ENCODE measurements around the gene NHERF1.

Gene NHERF1

DNA sequence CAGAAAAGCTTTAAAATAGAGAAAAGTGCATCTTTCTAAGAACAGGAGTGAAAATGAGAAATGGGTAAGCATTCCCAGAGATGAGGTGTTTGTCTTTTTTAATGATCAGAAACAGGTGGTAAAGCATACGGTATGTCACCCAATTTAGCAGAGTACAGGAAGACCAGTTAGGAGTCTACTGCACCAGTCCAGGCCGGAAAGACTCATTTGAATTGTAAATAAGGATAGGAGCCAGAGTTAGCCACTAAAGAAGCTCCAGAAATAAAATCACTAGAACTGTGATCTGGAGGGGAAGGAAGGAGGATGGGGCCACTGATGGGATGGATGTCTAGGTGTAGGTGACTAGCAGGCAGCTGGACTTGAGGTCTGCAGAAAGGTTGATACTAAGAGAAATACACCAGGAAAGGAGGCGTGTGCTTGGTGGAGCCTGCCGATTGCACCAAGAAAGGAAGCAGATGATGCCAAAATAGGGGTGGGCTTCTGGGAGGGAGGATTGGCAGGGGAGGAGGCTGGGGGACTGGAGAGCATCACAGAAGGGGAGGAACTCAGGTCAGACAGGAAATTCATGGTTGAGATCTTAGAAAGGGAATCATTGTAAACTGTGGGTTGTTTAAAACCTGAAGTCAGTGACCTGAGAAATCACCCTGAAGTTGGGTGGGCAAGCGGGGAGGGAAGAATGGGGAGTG is 35.8 kb downstream of the NHERF1 start:
- DNase-seq (ENCODE audit: low read depth in 2 of 2): no peak

DNA sequence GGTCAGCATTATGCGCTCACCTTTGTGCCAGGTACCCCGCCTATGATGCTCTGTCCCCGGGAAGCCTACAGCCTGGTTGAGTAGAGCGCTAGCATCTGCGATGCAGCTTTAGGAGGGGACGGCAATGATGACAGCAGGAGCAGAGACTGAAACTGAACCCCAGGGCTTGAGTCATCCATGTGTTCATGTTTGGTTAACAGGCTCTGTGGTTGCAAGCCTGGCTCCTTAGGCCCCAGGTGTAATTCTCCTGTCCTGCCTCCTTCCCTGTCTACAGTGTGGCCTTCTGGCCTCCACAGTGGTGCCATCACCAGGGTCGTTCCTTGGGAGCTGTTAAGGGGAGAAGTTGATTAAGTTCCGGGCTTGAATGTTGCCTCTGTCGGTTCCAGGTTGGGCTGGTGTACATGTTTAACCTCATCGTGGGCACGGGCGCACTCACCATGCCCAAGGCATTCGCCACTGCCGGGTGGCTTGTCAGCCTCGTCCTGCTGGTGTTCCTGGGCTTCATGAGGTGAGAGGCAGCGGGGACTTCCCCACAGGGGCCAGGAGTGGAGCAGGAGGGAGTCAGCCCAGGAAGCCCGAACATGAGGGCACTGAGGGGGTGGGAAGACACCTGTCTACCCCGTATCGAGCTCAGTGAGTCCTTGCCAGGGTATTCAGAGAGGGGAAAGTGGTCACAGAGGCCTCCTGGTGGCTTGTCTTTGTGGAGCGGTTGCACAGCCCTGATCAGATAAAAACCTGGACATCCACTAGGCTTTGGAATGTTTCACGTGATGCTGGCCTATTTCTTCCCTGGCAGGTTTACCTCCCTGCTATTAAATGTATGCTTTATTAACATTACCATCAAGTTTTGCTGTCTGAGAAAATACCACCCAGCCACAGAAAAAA is 36.9 kb downstream of the NHERF1 start:
- DNase-seq (ENCODE audit: low read depth in 2 of 2): no peak

DNA sequence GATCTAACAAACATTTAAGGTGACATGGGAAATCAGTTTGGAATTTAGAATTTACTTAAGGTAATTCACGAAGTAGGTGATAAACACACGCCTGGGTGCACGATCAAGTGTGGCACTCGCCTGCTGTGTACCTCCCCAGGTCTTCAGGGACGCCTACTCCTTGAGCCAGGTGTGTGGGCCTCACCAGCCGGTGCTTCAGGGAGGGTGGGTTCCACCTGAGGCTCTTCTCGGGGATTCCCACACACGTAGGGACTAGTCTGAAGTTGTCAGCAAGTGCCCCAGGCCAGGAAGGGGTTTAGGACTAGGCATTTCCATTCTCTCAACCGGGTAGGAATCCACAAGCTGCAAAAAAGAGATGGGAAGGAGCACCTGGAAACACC is 37.5 kb downstream of the NHERF1 start:
- DNase-seq (ENCODE audit: low read depth in 2 of 2): no peak

DNA sequence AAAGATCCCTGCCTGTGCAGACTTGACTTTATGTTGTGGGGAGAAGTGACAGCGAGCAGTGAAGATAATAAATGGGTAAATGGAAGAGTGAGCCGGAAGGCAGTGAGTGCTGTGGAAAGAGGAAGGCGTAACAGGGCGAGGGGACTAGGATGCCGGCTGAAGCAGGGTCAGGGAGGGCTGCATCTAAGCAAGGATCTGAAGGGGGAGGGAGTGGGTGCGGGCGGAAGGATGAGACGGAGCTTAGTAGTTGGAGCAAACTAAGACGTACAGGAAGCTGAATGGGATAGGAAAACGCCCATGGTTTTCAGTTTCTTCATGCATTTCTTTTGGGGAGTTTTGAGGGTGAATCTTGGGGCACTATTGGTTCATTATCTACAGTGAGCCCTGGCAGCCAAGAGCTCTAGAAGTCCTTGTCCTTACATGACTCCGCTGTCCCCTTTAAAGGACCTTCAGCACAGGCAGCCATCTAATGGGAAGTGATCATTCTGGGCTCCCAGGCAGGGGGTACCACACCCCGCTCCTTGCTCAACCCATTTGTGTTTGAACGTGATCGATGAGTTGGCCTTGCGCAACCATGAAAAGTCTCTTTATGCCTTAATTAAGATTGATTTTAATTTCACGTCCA is 38.1 kb downstream of the NHERF1 start:
- no peak for DNase-seq (ENCODE audit: low read depth in 2 of 2)

DNA sequence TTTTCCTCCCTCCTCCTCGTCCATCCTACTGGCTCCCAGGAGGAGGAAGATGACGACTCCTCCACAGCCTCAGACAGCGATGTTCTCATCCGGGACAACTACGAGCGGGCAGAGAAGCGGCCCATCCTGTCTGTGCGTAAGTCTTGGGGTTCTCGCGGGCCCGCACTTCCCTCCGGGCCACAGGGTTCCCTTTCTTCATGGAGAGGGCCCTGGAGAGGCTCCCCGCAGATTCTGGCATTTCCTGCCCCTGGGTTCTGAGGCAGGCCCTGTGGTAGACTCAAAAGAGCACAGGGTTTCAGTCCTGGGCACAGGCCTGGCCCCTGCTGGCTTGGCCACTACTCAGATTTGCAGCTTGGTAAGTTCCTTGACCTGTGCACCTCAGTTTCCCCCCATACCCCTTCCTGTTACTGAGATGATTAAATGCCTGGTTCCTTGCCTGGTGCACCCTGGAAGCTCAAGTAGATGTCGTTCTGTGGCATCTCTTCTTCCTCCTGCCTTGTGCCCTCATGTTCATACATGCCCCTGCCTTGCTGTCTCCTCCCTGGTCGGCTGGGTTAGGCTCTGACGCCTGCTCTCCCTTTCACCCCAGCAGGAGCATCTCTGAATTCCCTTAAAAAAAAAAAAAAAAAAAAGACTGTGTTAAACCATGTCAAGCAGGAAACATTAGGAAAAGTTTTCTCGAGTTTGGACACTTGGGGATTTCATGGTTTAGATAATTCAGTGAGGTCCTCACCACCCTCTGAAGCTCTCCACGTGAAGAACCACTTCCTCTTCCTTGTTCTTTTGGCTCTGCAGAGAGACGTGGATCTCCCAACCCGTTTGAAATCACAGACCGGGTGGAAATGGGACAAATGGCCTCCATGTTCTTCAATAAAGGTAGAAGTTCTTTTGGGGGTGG is 42.0 kb downstream of the NHERF1 start:
- DNase-seq (ENCODE audit: low read depth in 2 of 2): no peak

DNA sequence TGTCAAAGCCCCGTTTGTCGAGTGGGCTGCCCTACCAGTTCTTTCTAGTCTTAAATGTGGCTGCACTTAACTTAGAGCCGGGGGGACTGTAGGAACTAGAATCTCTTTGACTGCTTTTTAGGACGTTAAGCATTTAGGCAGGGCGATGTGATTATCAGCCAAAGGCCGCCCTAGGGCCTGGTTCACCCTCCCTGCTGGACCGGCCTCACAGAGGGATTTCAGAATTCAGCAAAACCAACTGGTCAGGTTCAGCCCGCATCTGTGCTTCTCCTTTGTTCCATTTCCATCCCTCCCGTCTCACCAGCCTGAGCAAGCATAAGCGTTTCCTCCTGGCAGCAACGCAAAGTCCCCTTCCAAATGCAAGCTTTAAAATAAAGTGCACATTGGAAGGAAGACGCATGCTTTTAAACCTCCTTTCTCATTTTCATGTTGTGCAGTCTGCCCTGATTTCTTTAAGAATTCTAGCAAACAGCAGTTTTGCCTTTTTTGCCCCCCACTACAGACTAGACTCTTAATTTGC is 44.2 kb downstream of the NHERF1 start:
- no peak for DNase-seq (ENCODE audit: low read depth in 2 of 2)

DNA sequence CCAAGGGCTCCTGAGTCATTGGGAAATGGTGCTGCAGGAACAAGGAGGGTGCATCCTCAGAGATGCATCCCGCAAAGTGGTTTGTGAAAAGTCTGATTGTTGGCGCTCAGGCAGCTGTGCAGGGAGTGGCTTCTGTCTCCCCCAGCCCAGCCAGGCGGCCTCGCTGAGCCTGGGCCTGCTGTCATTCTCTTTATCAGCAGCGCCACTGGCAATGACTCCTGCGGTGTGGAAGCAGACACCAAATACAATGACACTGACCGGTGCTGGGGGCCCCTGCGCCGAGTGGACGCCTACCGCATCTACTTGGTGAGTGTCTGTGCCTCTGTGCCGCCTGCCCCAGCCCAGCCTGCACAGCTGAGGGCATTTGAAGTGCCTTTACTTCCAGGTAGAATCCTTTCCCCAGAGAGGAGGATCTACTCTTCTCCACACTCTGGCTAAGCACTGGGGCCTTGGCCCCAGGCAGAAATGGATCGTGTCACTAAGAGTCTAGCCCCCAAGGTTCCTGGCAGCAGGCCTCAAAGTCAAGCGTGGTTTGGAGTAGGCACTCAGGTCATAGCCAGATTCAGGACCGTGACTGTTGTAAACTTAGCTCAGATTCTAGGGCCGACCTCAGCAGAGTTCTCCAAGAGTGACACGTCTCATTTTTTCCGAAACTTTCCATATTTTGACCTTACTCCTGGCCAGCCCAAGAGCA is 47.0 kb downstream of the NHERF1 start:
- DNase-seq (ENCODE audit: low read depth in 2 of 2): no peak

DNA sequence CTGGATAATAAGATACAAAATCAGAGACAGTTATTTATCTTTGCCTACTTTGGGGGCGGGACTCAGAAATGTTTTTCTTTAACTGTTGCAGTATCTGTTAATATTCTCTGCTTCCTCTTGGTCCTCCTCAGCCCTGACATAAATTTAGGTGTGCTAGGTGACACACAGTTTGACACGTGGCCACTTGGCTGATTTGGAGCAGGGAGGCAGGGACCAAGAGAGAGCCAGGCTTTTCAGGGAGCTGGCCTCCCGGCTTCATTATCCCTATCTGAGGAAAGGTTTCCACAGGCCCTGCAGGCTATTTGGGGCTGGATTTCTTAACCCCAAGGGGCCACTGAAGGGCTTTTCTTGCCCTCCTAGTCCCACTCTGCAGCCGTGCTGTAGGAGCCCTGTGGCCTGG is 47.8 kb downstream of the NHERF1 start:
- no peak for DNase-seq (ENCODE audit: low read depth in 2 of 2)

DNA sequence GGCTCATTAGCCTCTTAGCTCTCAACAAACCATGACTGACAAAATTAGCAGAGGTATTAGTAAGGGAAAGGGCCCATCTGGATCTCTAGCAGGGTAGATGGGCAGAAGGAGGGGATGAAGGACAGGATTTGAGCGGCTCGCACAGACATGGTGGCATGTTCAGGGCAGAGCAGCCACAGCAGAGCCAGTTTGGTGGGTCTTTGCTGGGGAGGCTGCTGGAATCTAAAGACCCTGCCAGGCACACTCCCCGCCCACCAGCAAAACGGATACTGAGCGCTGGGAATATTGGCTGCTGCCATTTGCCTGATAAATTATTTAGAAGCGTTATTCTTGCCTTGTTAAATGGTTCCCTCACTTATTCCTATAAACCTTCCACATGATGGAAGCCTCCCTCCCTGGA is 48.4 kb downstream of the NHERF1 start:
- no peak for DNase-seq (ENCODE audit: low read depth in 2 of 2)

DNA sequence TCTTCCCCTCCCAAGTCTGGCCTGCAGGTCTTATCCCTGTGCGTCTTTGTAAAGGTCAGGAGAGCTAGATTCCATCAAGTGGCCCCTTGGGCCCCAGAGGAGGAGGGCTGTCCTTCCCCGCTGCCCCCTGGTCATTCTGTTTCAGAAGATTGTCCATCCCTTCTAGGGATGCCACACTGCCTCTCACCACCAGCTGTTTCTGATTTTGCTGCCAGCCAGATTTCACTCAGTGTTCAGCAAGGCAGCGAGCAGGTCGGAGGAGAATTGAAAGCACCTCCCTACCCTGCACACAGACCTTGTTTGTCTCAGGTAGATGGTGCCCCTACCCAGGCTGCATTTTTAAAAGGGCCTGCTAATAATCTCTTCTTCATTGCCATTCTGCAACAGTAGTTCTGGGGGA is 49.4 kb downstream of the NHERF1 start:
- DNase-seq (ENCODE audit: low read depth in 2 of 2): no peak

DNA sequence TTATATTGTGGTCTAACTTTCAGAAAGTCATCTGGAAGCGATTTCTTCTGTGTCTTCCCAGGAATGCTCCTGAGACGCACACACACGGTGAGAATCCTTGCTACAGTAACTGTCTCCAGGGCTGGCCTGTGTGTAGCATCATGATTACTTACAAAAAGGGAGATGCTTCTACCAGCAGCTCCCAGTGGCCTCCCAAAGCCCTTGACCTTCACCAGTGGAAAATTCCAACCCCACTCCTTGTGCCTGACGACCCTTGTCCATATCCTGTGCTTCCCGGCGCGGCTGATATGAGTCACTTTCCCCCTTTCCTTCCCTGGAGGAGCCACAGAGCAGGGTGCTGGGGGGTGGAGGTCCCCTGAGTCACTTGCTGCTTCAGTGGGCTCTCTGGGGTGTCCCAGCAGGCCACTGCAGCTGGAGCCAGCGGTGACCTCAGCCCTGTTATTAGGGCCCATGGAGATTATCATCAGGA is 49.8 kb downstream of the NHERF1 start:
- no peak for DNase-seq (ENCODE audit: low read depth in 2 of 2)

DNA sequence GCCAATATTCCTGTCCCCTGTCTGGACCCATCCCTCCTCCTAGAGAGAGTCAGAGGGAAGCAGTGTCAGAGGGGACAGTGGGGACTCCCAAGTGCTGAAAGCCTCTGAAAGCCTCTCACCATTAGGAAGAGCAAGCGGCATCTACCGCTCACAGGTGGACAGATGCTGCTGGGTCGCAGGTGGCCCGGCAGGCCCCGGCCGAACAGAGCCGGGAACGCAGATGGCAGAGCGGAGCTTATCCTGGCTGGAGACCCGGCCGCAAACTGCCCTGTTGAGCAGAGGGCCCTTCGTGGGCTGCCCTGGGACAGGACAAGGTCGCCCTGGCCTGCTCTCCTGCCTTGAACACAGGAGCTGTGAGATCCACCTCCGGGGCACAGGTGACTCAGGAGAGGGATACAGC is 50.7 kb downstream of the NHERF1 start:
- DNase-seq (ENCODE audit: low read depth in 2 of 2): no peak

DNA sequence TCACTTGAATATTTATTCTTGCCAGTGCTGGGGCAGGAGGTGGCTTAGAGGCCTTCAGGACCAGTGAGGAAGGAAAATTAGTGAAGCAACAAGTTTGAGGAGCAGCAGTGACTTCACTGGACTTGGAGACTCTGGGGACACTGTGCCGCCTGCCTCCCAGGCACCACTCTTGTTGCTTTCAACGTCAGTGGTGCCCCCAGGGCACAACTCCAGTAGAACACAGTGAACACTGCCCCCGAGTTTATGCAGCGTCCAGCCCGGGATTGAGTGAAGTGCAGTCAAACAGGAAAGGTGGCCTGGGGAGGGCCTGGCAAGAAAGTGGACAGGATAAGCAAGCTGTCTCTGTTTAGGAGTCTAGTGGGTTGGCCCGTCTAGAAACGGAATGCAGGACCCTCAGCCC is 52.1 kb downstream of the NHERF1 start:
- no peak for DNase-seq (ENCODE audit: low read depth in 2 of 2)

DNA sequence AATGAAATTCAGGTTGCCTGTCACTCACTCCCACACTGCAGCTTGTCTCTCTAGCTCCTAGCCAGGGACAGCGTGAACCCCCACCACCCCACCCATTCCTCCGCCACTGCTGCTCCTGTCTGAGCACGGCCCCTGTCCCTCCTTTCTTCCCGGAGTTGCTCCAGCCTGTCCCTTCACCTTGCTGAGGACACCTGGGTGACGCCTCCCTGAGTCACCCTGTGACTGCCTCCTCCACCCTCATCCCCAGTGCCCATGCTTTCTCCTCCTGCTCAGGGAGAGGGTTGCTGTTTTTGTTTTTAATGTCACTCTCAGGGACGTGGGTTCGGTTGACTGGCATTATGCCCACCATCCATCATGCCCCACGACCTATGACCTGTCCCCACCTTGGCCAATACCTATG is 53.5 kb downstream of the NHERF1 start:
- DNase-seq (ENCODE audit: low read depth in 2 of 2): no peak

DNA sequence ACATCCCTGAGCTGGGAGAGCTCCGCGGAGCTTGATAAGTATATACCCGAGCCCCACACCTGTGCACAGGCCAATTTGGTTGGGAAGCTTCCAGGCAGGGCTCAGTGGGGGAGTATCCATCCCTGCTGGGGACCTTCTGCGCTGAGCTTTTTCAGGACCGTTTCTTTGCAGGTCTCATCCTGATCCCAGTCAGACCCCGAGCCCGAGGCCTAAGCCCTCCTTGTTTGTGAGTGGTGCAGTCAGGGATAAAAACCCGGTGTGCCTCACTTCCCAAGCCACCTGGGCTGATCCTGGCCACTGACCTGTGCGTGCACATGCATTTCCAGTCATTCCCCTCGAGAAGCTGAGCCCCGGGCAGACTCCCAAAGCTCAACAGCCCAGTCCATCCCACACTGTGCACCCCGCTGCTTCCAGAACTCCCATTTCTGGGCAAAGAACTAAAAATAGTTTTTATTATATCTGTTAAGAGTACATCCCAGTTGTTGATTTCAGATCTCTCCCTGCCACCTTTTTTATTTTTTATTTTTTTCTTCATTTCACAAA is 55.0 kb downstream of the NHERF1 start:
- DNase-seq (ENCODE audit: low read depth in 2 of 2): no peak

DNA sequence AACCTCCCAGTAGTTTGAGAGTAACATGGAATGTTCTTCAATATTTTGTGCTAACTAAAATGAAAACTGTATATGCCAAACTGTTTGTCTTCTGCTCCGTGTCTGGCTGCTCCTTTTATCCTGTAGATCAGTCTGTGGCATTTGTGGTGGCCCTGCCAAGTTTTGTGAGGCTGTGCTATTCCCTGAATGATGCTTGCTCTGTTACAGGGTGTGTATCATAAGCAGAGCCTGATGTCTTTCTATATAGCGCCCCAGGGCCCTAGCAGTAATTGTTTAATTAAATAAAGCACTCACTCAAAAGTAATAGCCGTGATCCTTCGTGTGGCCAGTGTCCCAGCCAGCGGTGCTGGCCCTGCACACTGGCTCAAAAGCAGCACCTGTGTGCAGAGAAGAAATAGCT is 55.5 kb downstream of the NHERF1 start:
- no peak for DNase-seq (ENCODE audit: low read depth in 2 of 2)

DNA sequence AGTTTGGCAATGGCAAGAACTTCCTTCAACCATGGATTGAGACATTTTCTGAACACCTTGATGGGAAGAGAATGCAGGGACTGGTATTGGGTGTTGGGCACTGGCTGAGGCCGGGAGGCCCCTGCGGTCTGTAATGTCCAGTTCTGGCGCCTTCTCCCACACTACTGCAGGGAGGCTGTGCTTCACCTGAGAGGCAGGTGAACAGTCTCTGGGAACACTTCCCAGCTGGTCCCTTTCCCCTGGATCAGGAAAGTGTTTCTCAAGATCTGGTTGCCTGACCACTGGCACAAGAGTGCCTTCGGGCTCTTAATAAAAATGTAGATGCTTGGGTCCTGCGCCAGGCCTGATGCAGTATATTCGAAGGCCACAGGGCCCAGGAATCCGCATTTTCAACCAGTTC is 56.3 kb downstream of the NHERF1 start:
- DNase-seq (ENCODE audit: low read depth in 2 of 2): no peak

DNA sequence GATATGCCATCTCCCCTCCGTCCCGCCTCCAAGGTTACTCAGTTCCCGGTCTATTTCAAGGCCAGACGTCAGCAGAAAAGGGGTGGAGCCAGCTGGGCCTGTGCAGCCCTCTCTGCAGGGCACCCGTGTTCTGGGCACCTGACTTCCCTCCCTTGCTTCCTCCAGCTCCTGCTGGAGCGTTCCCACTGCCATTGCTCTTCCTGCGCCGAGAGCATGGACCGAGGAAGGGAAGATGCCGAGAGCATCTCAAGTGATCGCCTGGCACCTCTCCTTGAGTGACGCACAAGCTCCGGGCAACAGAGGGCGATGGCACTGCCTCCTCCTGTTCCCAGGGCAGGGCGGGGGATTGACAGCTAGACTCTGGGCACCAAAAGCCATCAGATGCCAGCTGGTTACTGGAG is 57.2 kb downstream of the NHERF1 start:
- no peak for DNase-seq (ENCODE audit: low read depth in 2 of 2)

DNA sequence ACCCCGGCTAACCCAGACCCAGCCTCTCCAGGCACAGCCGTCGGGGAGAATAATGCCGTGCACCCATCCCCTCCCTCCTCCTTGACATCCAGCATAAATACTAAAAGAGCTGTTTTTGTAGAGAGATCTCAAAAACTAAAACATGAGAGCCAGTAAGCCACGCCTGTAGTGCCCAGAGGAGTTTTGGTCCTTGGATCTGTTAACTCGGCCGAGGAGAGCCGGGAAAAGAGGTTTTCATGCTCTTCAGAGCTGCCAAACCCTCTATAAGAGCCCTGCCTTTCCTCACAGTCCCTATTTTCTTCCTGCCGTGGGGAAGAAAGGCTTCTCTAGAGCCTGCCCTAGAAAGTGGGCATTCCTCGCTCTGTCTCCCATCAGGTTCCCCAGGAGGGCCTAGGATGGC is 57.9 kb downstream of the NHERF1 start:
- no peak for DNase-seq (ENCODE audit: low read depth in 2 of 2)

DNA sequence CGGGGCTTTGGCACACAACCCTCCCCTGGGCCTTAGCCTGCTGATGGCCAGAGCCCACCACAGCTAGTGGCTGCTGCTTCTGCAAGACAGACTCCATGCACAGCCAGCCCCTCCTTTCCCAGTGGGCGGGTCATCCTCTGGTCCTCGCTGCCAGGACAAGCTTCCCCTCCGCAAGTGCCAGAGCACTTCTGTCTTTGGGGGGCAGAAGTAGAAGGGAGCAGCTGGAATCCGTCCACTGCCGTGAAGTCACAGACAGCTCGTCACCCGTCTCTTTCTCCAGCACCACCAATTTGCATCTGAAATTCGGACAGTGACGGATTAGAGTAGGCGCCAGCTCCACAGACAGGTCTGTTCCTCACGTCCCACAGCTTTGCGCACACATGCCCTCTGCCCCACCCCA is 59.0 kb downstream of the NHERF1 start:
- no peak for DNase-seq (ENCODE audit: low read depth in 2 of 2)

DNA sequence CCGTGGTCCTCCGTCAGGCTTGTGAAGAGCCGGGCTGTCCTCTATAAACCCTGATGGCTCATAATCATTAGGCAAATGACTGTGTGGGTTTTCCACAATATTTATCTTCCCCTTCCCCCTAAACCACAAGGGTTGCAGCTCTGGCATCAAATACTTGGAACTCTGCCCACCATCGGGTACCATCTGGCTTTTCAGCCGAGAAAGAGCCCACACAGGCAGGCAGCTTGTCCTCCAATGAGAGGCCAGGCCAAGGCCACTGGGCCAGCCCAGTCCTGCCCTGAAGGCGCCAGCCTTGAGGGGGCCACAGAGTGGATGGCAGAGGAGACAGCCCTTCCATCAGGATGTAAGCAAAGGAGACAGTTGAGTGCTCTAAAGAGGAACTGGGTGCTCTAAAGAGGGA is 59.5 kb downstream of the NHERF1 start:
- DNase-seq (ENCODE audit: low read depth in 2 of 2): no peak

Data from stimulated activated CD8-positive, alpha-beta memory T cell treated with anti-CD3 and anti-CD28 coated beads, Interleukin-7, amount 100 ng/mL, for 1 hour (primary cell).